ENCODE results near the gene SRSF5.

DNA sequence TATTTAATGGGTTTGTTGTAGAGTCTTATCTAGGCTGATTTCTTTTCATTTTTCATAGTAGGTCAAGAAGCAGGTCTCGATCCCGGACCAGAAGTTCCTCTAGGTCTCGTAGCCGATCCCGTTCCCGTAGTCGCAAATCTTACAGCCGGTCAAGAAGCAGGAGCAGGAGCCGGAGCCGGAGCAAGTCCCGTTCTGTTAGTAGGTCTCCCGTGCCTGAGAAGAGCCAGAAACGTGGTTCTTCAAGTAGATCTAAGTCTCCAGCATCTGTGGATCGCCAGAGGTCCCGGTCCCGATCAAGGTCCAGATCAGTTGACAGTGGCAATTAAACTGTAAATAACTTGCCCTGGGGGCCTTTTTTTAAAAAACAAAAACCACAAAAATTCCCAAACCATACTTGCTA, 4.2 kb downstream of the SRSF5 start:
- TF ChIP-seq, protein P1, sequence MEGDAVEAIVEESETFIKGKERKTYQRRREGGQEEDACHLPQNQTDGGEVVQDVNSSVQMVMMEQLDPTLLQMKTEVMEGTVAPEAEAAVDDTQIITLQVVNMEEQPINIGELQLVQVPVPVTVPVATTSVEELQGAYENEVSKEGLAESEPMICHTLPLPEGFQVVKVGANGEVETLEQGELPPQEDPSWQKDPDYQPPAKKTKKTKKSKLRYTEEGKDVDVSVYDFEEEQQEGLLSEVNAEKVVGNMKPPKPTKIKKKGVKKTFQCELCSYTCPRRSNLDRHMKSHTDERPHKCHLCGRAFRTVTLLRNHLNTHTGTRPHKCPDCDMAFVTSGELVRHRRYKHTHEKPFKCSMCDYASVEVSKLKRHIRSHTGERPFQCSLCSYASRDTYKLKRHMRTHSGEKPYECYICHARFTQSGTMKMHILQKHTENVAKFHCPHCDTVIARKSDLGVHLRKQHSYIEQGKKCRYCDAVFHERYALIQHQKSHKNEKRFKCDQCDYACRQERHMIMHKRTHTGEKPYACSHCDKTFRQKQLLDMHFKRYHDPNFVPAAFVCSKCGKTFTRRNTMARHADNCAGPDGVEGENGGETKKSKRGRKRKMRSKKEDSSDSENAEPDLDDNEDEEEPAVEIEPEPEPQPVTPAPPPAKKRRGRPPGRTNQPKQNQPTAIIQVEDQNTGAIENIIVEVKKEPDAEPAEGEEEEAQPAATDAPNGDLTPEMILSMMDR (IDR thresholded peaks at IDR 0.05) = no peak
- TF ChIP-seq POLR2A (IDR thresholded peaks at IDR 0.05) = no peak
